HG02798 (cell line): ENCODE data around the gene CELA2A.
"Not testable (repeated sequence)": the region's sequence is repeated elsewhere in the genome, so short reads cannot be mapped to it uniquely, and the experiment has no call there.

Experiments used
- ATAC-seq: cut with Tn5 transposase; IDR thresholded peaks from one replicate; pipeline ENCODE4 v1.9.1; 2021; ENCODE audit warnings: mild to moderate bottlenecking; ENCODE audit not compliant: unreplicated experiment, poor library complexity

CELA2A gene

DNA sequence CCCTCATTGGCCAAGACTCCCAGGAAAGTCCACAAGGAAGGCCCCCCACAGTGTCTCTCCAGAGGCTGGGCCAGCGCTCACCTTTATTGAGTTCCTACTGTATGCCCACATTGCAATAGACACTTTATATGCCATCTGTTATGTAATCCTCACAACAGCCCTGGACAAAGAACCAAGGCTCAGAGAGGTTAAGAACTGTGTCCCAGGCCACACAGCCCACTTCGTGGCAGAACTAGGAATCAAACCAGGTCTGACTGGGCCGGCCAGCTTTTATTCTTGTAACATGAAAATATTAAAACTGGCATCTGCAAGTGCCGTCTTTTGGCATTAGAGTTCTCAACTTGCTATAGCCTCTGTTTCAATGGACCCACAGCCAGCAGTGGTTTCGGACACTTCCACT is 13.8 kb upstream of the CELA2A start:
- no peak for ATAC-seq

DNA sequence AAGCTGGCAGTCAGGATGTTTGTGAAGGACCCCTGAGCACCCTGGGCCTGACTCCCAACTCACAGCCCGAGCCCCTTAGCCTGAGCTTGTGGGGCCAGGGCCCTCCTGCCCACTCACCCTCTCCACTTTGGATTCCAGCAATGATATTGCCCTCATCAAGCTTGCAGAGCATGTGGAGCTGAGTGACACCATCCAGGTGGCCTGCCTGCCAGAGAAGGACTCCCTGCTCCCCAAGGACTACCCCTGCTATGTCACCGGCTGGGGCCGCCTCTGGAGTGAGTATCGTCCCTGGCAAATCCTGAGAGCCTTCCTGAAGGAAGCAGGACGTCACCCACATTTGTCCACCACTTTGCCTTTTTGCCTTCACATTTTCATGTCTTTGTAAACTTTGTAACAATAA is 13.3 kb upstream of the CELA2A start:
- no peak for ATAC-seq

DNA sequence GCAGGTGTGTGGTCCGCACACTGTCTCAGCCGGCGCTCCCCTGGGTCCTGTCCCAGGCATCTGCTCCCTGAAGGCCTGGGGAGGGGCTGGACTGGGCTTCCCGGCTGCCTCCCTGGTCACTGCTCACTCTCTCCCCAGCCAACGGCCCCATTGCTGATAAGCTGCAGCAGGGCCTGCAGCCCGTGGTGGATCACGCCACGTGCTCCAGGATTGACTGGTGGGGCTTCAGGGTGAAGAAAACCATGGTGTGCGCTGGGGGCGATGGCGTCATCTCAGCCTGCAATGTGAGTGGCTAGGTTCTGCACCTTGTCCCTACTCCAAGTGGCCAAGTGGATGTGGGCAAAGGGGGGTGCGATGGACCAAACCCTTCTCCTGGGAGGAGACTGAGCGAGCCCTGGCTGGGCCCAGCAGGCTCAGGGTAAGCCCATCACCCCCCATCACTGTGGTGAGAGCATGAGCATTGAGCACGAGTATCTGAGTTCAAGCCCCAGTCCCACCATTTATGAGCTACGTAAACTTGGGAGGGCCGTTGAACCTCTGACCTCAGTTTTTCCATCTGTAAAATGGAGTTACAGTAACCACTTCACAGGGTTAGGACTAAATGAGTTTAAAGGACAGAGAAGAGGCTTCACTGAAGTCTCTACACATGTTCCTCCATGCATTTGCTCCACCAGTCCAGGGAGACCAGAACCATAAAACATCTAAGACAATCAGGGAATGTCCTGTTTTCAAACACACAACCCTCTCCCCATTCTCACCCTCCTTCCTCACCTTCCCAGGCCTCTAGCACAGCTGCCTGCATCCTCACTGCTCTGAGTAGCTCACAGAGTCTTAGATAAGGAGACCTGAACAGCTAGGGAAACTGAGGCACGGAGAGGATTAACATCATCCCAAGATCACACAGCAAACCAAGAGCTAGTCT is 11.8 kb upstream of the CELA2A start:
- no peak for ATAC-seq

DNA sequence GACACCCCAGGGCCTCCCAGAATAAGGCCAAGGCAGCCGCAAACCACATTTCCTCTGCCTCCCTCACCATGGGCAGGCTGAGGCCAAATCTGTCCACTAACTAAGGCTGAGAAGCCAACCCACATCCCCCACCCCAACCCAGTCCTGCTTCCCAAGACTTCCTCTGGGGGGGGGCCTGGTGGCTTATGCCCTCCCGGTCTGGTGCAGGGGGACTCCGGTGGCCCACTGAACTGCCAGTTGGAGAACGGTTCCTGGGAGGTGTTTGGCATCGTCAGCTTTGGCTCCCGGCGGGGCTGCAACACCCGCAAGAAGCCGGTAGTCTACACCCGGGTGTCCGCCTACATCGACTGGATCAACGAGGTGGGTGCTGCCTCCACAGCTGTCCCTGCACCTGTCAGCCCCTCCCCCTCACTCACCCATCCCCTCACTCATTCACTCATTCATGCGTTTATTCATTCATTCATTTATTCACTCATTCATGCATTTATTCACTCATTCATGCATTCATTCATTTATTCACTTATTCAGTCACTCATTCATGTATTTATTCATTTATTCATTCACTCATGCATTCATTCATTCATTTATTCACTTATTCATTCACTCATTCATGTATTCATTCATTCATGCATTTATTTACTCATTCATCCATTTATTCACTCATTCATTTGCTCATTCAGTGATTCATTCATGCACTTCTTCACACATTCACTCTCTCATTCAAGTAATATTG is 11.0 kb upstream of the CELA2A start:
- ATAC-seq, result no peak

DNA sequence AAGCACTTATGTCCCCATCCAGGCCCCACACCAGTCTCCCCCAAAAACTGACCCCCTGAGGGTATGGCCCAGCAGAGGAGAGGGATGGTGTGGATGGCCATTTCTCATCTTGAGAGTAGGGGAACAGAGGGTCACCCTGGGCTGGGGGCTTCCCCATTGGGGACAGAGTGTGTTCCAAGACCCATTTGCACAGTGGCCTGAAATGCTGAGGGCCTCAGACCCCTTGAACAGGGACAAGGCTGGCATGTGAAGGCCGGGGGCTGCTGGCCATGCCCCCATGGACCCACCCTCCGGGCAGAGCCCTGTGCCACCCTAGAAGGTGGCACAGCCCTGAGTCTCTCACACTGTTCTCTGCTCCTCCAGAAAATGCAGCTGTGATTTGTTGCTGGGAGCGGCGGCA is 10.3 kb upstream of the CELA2A start:
- ATAC-seq, result no peak

DNA sequence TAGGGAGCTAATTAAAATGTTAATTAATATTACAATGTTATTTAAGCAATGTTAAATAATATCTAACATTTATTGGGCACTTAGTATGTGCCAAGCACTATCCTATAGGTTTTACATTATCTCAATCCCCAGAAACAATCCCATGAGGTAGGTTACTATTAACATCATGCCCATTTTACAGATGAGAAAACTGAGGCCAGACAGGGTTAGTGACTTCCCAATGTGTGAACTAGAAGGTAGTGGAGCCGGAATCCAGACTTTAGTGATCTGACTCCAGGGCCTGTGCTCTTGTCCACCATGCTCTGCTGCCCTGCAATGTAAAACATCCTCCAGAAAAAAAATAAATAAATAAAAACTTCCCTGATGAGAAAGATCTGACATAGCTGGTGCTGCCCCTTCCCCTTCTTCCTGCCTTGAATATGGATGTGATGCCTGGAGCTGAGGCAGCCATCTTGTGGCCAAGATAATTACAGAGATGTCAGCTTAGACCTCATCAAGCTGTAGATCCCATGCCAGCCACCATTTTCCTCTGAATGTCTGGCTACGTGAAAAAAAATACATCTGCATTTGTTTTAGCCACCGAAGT is 7.6 kb upstream of the CELA2A start:
- no peak for ATAC-seq

DNA sequence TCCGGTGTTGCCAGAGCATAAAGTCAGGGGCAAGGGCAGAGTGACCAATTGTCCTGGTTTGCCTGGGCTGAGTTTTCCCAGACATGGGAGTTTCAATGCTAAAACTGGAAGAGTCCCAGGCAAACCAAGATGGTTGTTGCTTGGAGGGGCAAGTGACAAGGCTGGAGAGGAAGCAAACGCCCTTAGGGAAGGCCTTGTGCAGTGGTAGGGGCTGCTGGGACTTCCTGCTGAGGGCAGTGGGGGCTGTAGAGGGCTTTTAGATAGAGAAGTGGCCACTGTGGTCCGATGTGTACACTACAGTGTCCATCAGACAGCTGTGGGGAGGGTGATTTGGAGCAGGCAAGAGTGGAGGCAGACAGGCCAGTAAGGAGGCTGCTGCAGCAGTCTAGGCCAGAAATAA is 7.0 kb upstream of the CELA2A start:
- ATAC-seq, result no peak

DNA sequence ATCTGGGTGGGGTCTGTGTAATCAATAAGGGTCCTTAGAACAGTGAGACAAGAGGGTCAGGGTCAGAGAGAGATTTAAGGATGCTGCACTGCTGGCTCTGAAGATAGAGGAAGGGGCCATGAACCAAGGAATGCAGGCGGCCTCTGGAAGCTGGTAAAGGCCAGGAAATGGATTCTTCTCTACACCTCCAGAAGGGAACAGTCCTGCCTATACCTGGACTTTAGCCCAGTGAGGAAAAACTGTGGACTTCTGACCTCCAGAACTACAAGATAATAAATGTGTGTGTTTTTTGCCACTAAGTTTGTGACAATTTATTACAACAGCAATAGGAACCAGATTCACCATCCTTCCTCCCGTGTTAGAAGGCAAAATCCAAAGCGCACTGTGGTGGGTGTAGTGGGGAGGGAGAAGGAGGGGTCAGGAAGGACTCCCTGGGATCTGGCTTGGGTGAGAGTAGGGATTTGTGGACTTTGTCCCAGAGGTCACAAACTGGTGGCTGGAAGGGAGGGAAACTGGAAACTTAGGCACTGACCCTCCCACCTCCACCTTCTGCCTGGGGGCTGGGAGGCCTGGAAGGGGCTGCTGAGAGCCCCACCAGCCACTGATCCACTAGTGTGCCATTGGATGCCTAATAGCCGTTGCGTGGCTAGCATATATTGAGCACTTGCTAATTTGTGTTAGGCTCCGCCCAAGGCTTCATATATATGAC is 5.4 kb upstream of the CELA2A start:
- ATAC-seq, result no peak

DNA sequence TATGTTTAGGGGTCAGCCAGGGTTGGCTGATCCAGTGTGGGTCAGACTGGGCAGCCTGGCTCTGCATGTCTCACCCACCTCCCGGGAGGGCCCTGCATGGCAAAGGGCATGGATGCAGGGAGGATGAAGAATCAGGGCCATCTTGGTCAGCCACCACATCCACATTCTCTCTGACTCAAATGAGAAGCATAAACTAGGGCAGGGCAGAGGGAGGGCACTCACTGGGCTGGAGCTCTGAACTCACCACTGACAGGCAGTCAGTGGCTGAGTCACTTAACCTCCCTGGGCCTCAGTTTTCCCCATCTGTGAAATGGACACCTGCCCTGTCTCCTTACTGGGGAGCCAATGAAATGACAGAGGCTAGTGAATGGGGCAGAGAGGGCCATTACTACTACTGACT is 4.3 kb upstream of the CELA2A start:
- no peak for ATAC-seq

DNA sequence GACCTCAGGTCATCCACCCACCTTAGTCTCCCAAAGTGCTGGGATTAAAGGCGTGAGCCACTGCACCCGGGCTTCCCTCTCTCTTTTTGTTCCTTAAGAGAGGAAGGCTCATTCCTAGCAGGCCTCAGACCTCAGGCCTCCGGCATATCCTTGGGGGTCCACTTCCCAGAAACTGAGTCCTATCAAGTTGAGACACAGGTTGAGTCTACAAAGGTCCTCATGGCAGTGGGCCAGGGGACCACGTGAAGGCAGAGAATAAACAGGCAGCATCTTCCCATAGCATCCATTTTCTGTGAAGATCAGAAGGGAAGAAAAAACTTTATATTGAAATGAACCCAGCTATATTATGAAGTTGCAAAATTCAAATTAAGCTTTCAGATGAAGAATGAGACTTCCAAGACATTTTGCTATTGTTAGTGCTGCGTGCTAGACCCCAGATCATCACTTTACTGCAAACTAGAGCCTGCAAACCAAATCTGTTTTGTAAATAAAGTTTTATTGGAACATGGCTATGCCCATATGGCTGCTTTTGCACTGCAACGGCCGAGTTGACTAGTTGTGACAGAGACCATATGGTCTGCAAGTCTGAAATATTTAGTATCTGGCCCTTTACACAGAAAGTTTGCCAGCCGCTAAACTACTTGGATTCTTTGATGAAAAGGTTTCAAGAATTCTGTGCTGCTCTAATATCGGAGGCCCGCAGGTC is 3.5 kb upstream of the CELA2A start:
- ATAC-seq, result no peak

DNA sequence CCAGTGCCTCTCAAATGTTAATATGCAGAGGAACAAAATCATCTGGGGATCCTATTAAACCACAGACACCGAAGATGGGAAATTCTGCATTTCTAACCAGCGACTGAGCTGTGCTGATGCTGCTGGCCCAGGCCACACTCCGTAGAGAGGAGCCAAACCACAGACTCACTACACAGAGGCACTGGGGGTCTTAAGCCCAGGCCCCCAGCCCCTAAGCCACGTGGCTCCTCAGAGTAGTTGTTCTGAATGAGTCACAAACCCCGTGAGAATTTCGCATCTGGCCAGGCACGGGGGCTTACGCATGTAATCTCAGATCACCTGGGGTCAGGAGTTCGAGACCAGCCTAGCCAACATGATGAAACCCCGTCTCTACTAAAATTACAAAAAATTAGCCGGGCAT is 2.8 kb upstream of the CELA2A start:
- no peak for ATAC-seq

DNA sequence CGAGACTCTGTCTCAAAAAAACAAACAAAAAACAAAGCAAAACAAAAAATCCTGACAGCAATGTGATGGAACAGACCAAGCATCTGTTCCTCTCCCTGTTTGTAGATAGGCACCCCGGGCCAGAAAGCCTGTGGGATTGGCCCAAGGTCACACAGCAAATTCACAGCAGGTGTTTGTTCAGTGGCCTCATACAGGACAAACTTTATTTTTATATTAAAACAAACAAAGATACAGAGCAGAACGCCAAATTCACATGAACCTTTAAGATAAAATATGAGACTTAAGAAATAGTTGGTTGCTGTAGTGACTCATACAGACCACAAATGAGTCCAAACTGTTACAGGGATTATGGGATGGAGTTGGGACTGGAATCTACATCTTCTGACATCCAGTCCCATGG is 2.3 kb upstream of the CELA2A start:
- no peak for ATAC-seq

DNA sequence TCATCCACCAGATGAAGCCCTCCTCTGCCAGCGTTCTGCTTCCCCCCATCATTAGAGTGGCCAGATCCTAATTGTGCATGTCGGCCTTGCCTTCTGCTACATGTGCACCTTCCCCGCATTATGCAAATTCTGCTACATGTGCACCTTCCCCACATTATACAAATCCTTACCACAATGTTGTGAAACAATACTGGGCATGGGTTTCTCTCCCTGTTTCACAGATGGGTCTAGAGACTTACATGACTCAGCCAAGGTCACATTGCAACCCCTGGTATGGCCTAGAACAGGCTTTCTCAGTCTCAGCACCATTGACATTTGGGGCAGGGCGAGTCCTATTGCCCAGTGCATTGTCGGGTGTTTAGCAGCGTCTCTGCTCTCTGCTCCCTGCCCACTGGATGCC is 1.0 kb upstream of the CELA2A start:
- no peak for ATAC-seq

DNA sequence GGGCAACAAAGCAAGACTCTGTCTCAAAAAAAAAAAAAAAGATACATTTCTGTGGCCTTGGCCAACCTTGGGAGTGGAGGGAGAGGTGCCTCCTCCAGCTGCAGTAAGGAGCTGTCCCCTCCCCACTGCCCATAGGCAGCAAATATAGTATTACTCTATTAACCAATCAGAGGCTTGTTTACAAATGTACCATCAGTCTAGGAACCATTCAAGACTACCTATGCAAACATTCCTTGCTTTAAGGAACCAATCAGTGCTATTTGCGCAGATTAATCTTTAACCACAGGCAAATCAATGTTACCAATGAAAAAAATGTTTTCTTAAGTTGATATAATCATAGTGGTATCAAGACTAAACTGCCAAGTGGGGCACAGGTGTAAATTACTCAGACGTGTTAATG is 1.1 kb downstream of the CELA2A start:
- ATAC-seq, result no peak

DNA sequence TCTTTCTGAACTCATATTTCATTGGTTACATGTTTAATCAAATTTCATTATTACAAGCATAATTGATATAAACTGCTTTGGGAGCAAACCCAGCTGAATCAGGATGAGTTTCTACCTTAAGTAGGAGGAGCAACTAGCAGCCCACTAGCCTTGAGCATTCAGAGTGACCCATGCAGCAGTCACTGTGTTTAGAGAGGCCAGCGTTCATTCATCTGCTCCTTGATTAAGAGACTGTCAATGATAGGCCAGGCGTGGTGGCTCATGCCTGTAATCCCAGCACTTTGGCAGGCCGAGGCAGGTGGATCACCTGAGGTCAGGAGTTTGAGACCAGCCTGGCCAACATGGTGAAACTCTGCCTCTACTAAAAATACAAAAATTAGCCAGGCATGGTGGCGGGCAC is 1.9 kb downstream of the CELA2A start:
- ATAC-seq, result not testable (repeated sequence)

DNA sequence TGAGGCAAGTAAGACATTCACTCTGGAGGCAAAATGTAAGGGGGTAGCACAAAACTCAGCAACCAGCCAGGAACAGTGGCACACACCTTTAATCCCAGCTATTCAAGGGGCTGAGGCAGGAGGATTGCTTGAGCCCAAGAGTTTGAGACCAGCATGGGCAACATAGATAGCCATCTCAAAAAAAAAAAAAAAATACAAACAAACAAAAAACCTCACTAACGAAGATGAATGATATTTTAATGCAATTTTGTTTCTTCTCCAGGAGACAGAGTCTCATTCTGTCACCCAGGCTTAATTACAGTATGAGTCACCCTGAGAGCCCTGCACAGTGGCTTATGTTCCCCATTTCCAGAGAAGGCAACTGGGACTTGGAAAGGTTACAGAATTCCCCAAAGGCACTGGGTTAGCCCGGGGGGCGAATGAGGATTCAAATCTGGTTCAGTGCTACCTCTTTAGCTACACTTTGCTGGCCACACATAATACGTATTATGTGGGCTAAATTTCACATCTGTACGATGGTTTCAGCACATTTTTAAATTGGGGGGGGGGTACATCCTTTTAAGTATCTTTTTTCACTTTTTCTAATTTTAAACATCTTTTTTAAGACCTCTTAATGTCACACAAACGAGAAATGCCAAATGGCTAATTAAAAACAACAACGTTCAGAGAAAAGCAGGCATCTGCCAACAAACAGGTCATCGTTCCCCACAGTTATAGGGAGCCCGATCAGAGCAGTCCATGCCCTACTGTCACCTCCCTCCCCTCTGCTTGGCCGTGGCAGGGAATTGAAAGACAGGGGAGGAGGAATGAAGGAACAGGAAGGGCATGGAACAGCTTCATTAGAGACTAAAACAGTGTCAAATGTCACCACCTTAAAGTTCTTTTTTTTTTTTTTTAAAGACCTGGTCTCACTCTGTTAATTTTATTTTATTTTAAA is 3.5 kb downstream of the CELA2A start:
- no peak for ATAC-seq

DNA sequence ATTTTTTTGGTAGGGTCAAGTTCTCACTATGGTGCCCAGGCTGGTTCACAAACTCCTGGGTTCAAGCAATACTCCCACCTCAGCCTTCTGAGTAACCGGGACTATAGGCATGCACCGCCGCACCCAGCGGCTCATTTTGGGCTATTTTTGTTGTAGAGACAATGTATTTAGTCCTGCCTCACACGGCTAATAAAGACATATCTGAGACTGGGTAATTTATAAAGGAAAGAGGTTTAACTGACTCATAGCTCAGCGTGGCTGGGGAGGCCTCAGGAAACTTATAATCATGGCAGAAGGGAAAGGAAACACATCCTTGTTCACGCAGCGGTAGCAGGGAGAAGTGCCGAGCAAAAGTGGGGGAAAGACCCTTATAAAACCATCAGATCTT is 4.2 kb downstream of the CELA2A start:
- no peak for ATAC-seq

DNA sequence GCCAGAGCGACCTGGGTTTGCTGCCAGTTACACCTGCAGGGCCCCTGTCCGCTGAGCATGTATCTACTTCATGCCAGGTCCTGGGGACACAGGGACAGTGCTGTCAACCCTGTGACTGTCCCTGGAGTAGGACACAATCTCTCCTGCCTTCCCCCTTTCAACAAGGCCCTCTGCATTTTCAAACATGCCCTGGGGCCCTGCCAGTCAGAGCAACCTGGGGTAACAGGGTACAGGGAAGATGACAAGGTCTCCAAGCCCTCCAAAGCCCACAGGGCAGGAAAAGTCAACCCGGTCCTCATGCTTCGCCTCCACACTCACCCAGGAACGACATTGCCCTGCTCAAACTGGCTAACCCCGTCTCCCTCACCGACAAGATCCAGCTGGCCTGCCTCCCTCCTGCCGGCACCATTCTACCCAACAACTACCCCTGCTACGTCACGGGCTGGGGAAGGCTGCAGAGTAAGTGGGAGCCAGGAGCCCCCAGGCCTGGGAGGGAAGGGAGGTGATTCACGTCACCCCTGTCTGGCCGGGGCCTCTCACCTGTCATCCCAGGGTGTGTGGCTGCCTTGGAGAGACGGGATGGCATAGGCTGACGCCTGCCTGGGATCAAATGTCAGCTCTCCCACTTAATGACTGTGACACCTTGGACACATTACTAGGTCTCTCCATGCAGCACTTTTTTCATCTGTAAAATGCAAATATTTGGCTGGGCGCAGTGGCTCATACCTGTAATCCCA is 6.7 kb downstream of the CELA2A start:
- not testable (repeated sequence) for ATAC-seq
